Measurements from ENCODE around the gene MYH16.
"Not testable (repeated sequence)": the region's sequence is repeated elsewhere in the genome, so short reads cannot be mapped to it uniquely, and the experiment has no call there.

MYH16 gene

DNA sequence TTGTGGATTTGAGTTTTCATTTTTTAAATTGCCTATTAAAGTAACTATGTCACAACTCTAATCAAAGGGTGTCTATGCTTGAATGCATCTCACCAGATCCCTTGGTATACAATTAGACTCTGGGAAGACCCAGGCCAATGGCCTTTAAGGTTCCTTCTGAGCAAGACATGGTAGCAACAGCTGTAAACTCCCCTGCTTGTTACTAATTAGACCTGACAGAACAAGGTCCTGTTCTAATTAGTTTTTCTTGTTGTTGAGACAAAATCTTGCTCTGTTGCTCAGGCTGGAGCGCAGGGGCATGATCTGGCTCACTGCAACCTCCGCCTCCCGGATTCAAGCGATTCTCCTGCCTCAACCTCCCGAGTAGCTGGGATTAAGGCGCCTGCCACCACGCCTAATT, 2.9 kb downstream of the MYH16 start:
- no peak for TF ChIP-seq Cebpa-rat (IDR thresholded peaks at IDR 0.05)
- H3K4me3 ChIP-seq: no peak overlapping the region
- no peaks in the 10 kb centered on the region for H3K36me3 ChIP-seq
- H3K27ac ChIP-seq: no peak overlapping the region
- no peaks in the 10 kb centered on the region for H3K27me3 ChIP-seq
- H3K4me2 ChIP-seq: no peak overlapping the region
- no peak overlapping the region for H3K9ac ChIP-seq
- H3K9me3 ChIP-seq: no peaks in the 10 kb centered on the region
- H4K20me1 ChIP-seq: no peaks in the 10 kb centered on the region
- H3K4me1 ChIP-seq: peaks cover 63% of the 10 kb centered on the region

DNA sequence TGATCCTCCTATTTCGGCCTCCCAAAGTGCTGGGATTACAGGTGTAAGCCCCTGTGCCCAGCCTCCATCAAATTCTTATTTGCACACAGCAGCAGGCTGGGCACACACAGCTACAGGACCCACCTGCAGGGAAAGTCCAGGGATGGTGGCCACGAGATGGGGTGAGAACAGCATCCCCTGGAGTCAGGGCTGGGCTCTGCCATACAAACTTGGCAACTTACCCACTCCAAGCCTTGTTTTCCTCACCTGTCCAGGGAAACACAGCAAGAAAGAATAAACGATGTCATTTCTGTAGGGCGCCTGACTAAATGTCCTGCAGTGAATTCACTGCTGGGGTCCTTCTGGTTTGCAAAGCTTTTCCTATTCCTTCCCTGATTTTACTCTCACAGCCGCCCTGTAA, 5.5 kb downstream of the MYH16 start:
- Histone ChIP-seq H3K9me3 (no peaks in the 10 kb centered on the region), H4K20me1 (no peaks in the 10 kb centered on the region), H3K27me3 (no peaks in the 10 kb centered on the region), H3K27ac (no peak overlapping the region), H3K4me1 (peaks cover 72% of the 10 kb centered on the region), H3K4me2 (no peak overlapping the region), H3K36me3 (no peaks in the 10 kb centered on the region), H3K9ac (no peak overlapping the region), H3K4me3 (no peak overlapping the region)
- TF ChIP-seq Cebpa-rat (IDR thresholded peaks at IDR 0.05): no peak

DNA sequence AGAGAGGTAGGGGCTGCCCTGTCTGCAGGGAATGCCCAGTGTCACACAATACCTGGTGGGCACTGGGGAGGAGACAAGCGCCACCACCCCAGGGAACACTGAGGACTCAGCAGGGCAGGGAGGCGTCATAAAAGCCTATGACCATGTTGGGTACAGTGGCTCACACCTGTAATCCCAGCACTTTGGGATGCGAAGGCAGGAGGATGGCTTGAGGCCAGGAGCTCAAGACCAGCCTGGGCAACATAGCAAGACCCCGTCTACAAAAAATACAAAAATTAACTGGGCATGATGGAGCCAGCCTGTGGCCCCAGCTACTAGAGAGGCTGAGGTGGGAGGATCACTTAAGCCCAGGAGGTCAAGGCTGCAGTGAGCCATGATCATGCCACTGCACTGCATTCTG, 11.5 kb downstream of the MYH16 start:
- H3K27ac ChIP-seq, H3K36me3 ChIP-seq, H3K9ac ChIP-seq, H4K20me1 ChIP-seq, H3K4me3 ChIP-seq, H3K9me3 ChIP-seq, H3K4me2 ChIP-seq, H3K27me3 ChIP-seq: not testable (repeated sequence)
- peaks cover 39% of the 10 kb centered on the region for H3K4me1 ChIP-seq

DNA sequence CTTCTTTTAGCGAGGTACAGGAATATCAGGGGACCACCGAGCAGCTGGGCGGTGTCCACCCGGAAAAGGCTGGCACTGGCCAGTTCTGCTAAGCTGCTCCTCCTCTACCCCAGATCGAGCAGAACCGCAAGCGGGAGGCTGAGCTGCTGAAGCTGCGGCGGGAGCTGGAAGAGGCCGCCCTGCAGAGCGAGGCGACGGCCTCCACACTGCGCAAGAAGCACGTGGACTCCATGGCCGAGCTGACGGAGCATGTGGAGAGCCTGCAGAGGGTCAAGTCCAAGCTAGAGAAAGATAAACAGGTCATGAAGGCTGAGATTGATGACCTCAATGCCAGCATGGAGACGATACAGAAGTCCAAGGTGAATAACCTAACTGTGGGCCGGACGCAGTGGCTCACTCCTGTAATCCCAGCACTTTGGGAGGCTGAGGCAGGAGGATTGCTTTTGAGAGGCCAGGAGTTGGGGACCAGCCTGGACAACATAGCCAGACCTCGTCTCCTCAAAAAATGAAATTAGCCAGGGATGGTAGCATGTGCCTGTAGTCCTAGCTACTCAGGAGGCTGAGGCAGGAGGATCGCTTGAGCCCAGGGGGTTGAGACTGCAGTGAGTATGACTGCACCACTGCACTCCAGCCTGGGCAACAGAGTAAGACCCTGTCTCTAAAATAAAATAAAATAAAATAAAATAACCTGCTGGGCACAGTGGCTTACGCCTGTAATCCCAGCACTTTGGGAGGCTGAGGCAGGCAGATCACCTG, 15.3 kb downstream of the MYH16 start:
- no peaks in the 10 kb centered on the region for H3K27me3 ChIP-seq
- no peak overlapping the region for H3K4me2 ChIP-seq
- no peak for TF ChIP-seq Cebpa-rat (IDR thresholded peaks at IDR 0.05)
- H3K4me1 ChIP-seq: peaks cover 14% of the 10 kb centered on the region
- H3K9me3 ChIP-seq: no peaks in the 10 kb centered on the region
- no peak overlapping the region for H3K9ac ChIP-seq
- H3K27ac ChIP-seq: no peak overlapping the region
- H3K4me3 ChIP-seq: no peak overlapping the region
- H4K20me1 ChIP-seq: no peaks in the 10 kb centered on the region
- no peaks in the 10 kb centered on the region for H3K36me3 ChIP-seq

DNA sequence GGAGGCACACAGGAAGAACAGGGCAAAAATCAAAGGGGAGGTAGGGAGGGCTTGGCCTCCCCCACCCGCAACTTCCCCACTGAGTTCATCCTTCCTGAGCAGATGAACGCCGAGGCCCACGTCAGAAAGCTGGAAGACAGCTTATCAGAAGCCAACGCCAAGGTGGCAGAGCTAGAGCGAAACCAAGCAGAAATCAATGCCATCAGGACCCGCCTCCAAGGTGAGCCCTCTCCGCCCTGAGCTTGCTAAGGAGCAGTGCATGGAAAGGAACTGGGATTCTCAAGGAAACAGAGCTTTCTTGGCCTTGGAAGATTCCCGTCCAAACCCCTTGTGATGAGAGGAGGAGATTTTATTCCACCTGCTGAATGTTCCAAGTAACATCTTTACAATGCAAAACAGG, 16.5 kb downstream of the MYH16 start:
- Histone ChIP-seq H3K4me2 (no peak overlapping the region), H3K4me3 (no peak overlapping the region), H3K27me3 (no peaks in the 10 kb centered on the region), H3K27ac (no peak overlapping the region), H3K36me3 (no peaks in the 10 kb centered on the region), H3K9me3 (no peaks in the 10 kb centered on the region), H4K20me1 (no peaks in the 10 kb centered on the region), H3K4me1 (peaks cover 14% of the 10 kb centered on the region), H3K9ac (no peak overlapping the region)
- no peak for TF ChIP-seq Cebpa-rat (IDR thresholded peaks at IDR 0.05)

DNA sequence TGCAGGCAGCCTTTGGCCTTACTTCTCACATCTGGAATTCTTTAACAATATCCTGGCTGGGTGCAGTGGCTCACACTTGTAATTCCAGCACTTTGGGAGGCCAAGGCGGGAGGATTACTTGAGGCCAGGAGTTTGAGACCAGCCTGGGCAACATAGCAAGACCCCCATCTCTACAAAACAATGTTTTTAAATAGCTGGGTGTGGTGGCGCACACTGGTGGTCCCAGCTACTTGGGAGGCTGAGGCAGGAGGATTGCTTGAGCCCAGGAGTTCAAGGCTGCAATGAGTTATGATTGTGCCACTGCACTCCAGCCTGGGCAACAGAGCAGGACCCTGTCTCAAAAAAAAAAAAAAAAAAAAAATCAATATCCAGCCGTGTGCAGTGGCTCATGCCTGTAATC, 17.5 kb downstream of the MYH16 start:
- not testable (repeated sequence) for H3K4me2 ChIP-seq, H4K20me1 ChIP-seq, H3K27ac ChIP-seq, H3K9me3 ChIP-seq, H3K27me3 ChIP-seq, H3K9ac ChIP-seq, H3K36me3 ChIP-seq, H3K4me3 ChIP-seq
- peaks cover 14% of the 10 kb centered on the region for H3K4me1 ChIP-seq

DNA sequence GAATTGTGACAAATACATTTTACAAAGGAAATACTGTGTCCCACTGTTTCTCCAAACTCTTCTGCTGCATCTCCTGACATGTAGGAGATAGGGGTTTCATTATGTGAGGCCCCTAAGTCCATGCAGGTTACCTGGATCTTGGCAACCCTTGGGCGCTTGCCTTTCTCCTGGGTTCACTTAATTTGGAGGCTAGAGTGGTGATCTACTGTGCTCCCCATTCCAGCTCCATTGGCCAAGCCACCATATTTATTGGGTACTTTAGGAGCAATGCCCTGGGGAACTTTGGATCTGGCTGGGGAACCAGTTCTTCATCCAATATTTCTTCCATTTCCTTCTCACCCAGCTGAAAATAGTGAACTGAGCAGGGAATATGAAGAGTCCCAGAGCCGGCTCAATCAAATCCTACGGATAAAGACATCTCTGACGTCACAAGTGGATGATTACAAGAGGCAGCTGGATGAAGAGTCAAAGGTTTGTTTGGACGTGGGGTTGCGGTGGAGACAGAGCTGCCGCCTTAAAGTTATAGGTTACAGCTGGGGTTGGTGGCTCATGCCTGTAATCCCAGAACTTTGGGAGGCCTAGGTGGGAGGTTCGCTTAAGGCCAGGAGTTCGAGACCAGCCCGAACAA, 18.5 kb downstream of the MYH16 start:
- Histone ChIP-seq H3K9me3 (no peaks in the 10 kb centered on the region), H3K36me3 (no peaks in the 10 kb centered on the region), H3K27ac (no peak overlapping the region), H3K4me1 (peaks cover 9% of the 10 kb centered on the region), H4K20me1 (no peaks in the 10 kb centered on the region), H3K4me2 (no peak overlapping the region), H3K9ac (no peak overlapping the region), H3K4me3 (no peak overlapping the region), H3K27me3 (no peaks in the 10 kb centered on the region)
- no peak for TF ChIP-seq Cebpa-rat (IDR thresholded peaks at IDR 0.05)

DNA sequence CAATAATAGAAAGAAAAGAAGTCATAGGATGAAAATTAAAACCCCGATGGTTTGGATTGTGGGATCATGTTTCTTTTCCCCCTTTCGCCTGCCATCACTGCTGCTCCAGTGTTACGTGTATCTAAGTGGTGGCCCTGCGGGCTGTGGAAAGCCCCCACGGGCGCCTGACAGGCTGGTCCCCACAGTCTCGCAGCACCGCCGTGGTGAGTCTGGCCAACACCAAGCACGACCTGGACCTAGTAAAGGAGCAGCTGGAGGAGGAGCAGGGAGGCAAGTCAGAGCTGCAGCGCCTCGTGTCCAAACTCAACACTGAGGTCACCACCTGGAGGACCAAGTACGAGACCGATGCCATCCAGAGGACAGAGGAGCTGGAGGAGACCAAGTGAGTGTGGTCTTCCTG, 19.5 kb downstream of the MYH16 start:
- H4K20me1 ChIP-seq: no peaks in the 10 kb centered on the region
- H3K4me2 ChIP-seq: no peak overlapping the region
- no peaks in the 10 kb centered on the region for H3K36me3 ChIP-seq
- H3K9ac ChIP-seq: no peak overlapping the region
- no peak for TF ChIP-seq Cebpa-rat (IDR thresholded peaks at IDR 0.05)
- H3K4me1 ChIP-seq: no peaks in the 10 kb centered on the region
- H3K27ac ChIP-seq: no peak overlapping the region
- no peaks in the 10 kb centered on the region for H3K9me3 ChIP-seq
- no peaks in the 10 kb centered on the region for H3K27me3 ChIP-seq
- no peak overlapping the region for H3K4me3 ChIP-seq

DNA sequence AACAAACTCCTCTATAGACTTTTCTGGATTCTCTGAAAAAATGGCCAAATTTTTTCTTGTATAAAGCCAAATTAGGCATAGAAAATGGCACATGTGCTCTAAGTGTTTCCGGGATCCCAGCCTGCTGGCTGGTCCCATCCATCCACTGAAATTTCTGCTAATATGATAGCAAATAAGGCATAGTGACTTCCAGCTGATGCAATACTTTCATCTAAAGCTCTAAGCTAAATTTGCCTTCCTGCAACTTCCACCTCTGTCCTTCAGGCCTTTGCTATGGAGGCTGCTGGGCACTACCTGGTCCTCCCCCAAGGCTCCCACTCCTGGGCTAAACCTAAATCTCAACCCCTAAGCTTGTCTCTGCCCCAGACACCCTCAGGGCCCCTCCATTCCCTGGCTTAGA, 20.5 kb downstream of the MYH16 start:
- no peaks in the 10 kb centered on the region for H3K9me3 ChIP-seq
- H3K27me3 ChIP-seq: no peaks in the 10 kb centered on the region
- H3K4me1 ChIP-seq: no peaks in the 10 kb centered on the region
- no peaks in the 10 kb centered on the region for H3K36me3 ChIP-seq
- H3K4me2 ChIP-seq: no peak overlapping the region
- no peak overlapping the region for H3K9ac ChIP-seq
- H4K20me1 ChIP-seq: no peaks in the 10 kb centered on the region
- no peak overlapping the region for H3K4me3 ChIP-seq
- no peak overlapping the region for H3K27ac ChIP-seq
- TF ChIP-seq Cebpa-rat (IDR thresholded peaks at IDR 0.05): no peak

DNA sequence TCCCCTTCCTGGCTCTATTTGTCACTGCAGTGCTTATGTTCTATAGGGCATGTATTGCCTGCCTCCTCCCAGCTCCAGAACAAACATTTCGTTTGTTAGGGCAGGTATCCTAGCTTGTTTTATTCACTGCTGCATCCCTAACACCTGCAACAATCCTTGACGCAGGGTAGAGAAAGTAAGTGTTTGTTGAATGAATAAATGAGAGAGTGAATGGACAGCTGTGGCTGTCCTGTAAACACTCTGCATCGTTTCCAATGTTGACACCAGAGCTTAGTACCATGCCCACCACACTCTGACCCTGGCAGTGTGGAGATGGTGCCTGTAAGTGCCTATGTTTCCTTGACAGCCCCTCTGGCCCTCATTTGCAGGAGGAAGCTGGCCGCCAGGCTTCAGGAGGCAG, 21.0 kb downstream of the MYH16 start:
- H3K4me3 ChIP-seq: no peak overlapping the region
- no peaks in the 10 kb centered on the region for H3K9me3 ChIP-seq
- H3K27me3 ChIP-seq: no peaks in the 10 kb centered on the region
- H3K36me3 ChIP-seq: no peaks in the 10 kb centered on the region
- H3K27ac ChIP-seq: no peak overlapping the region
- no peaks in the 10 kb centered on the region for H3K4me1 ChIP-seq
- TF ChIP-seq Cebpa-rat (IDR thresholded peaks at IDR 0.05): no peak
- H4K20me1 ChIP-seq: no peaks in the 10 kb centered on the region
- peak overlapping the region; percentile 24; the same call in 1 of the 2 replicates for H3K9ac ChIP-seq
- no peak overlapping the region for H3K4me2 ChIP-seq

DNA sequence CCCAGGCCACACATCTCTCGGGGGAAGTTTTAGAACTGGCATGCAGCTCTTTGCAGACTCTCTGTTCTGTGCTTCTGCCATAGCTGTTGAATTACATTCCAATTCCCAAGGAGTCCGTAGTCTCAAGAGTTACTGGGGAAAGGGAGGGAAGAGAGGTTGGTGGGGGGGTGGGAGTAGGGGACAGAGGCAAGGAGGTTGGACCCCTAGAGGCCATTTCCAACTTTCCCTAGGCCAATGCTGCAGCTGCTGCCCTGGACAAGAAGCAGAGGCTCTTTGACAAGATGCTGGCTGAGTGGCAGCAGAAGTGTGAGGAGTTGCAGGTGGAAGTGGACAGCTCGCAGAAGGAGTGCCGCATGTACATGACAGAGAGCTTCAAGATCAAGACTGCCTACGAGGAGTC, 23.8 kb downstream of the MYH16 start:
- Histone ChIP-seq H3K9ac (no peak overlapping the region), H3K27me3 (no peaks in the 10 kb centered on the region), H3K27ac (no peak overlapping the region), H3K4me3 (no peak overlapping the region), H3K4me1 (peaks cover 3% of the 10 kb centered on the region), H3K36me3 (no peaks in the 10 kb centered on the region), H3K4me2 (no peak overlapping the region), H4K20me1 (no peaks in the 10 kb centered on the region), H3K9me3 (no peaks in the 10 kb centered on the region)
- no peak for TF ChIP-seq Cebpa-rat (IDR thresholded peaks at IDR 0.05)
